Endometrial microvascular endothelial cells (primary cell): ENCODE data around the gene FAM234A. TPM values are rescaled to one million over a fixed set of nuclear protein-coding genes. Genes with fewer than 3 reads are reported as not detected.

Experiments
- in situ Hi-C: cut with HindIII; loops from 2 replicates; pipeline ENCODE4 v1.10.0; 2017; ENCODE audit warnings: low sequenced_read_pairs, low pct_unique_long_range_greater_than_20kb; ENCODE audit errors: inconsistent ontology term
- total RNA-seq: library from RNA; depleted of rRNA; stranded (reverse); fragments of >200 nt; gene quantifications from one replicate; pipeline ENCODE4 v1.2.3, GENCODE V29; 2015; ENCODE audit errors: inconsistent ontology term

The FAM234A gene
- total RNA-seq, 1 donor from 2014 or later = 89.3 TPM

GRCh38 chr16:276426-277077 is 41.9 kb downstream of the FAM234A start:
- in situ Hi-C loops = no loop called here

GRCh38 chr16:278863-279366 is 44.3 kb downstream of the FAM234A start:
- in situ Hi-C loops = no loop called here

GRCh38 chr16:279531-279930 is 44.9 kb downstream of the FAM234A start:
- in situ Hi-C loops = no loop called here

- in situ Hi-C loops = no loop called here
Observed at GRCh38 chr16:280005-280460, 45.4 kb downstream of the FAM234A start.

GRCh38 chr16:280552-280951 is 45.9 kb downstream of the FAM234A start, which contains the start of gene ARHGDIG:
Gene ARHGDIG (plus strand): TSS chr16:280591. CDS start chr16:280681, 90 bp downstream.
- in situ Hi-C loops = no loop called here

GRCh38 chr16:280991-281659 is 46.5 kb downstream of the FAM234A start:
- in situ Hi-C loops = no loop called here

GRCh38 chr16:281660-282255 is 47.1 kb downstream of the FAM234A start:
- in situ Hi-C loops = no loop called here

- in situ Hi-C loops = no loop called here
Observed at GRCh38 chr16:282491-282890, 47.9 kb downstream of the FAM234A start.

GRCh38 chr16:283033-283805 is 48.6 kb downstream of the FAM234A start, which contains the start of gene PDIA2:
Gene PDIA2 (plus strand): TSS chr16:283164. CDS start chr16:283170, 6 bp downstream.
- in situ Hi-C loops = no loop called here

GRCh38 chr16:284204-285120 is 49.8 kb downstream of the FAM234A start:
- in situ Hi-C loops = no loop called here

GRCh38 chr16:285146-286055 is 50.8 kb downstream of the FAM234A start:
- in situ Hi-C loops = no loop called here

GRCh38 chr16:286491-287297 is 52.1 kb downstream of the FAM234A start:
- in situ Hi-C loops = no loop called here

- in situ Hi-C loops = no loop called here
Observed at GRCh38 chr16:287298-287811, 52.7 kb downstream of the FAM234A start.

- in situ Hi-C loops = no loop called here
Observed at GRCh38 chr16:287981-288920, 53.6 kb downstream of the FAM234A start.

GRCh38 chr16:289395-289997 is 54.9 kb downstream of the FAM234A start:
- in situ Hi-C loops = no loop called here
